NAMALWA (cell line): ENCODE data around the gene PHETA1.
A peak's percentile ranks its signal among the peaks of the same experiment; 100 is the strongest.
"Not testable (repeated sequence)": the region's sequence is repeated elsewhere in the genome, so short reads cannot be mapped to it uniquely, and the experiment has no call there.

Experiments used
- DNase-seq: peaks from one replicate; pipeline ENCODE4 v3.0.0-alpha.2; 2015; ENCODE audit warnings: low spot score

Gene PHETA1

GRCh38 chr12:111349101-111349747 is 19.7 kb downstream of the PHETA1 start:
- DNase-seq, result no peak

GRCh38 chr12:111347891-111348644 is 20.8 kb downstream of the PHETA1 start:
- no peak for DNase-seq

- DNase-seq, result no peak
Measured at GRCh38 chr12:111344254-111344875, 24.5 kb downstream of the PHETA1 start.

- no peak for DNase-seq
Measured at GRCh38 chr12:111343181-111343580, 25.7 kb downstream of the PHETA1 start.

- no peak for DNase-seq
Measured at GRCh38 chr12:111342376-111342775, 26.5 kb downstream of the PHETA1 start.

GRCh38 chr12:111341426-111342065 is 27.3 kb downstream of the PHETA1 start:
- DNase-seq, result no peak

- not testable (repeated sequence) for DNase-seq
Measured at GRCh38 chr12:111340680-111341079, 28.2 kb downstream of the PHETA1 start.

- DNase-seq, result no peak
Measured at GRCh38 chr12:111340231-111340630, 28.7 kb downstream of the PHETA1 start.

- no peak for DNase-seq
Measured at GRCh38 chr12:111339321-111339938, 29.5 kb downstream of the PHETA1 start.

GRCh38 chr12:111338096-111338495 is 30.8 kb downstream of the PHETA1 start:
- DNase-seq, result no peak

GRCh38 chr12:111337371-111337770 is 31.5 kb downstream of the PHETA1 start:
- DNase-seq, result no peak

- DNase-seq, result not testable (repeated sequence)
Measured at GRCh38 chr12:111336411-111336810, 32.5 kb downstream of the PHETA1 start.

GRCh38 chr12:111335811-111336210 is 33.1 kb downstream of the PHETA1 start:
- no peak for DNase-seq

- DNase-seq, result not testable (repeated sequence)
Measured at GRCh38 chr12:111335301-111335700, 33.6 kb downstream of the PHETA1 start.

- no peak for DNase-seq
Measured at GRCh38 chr12:111334393-111334915, 34.4 kb downstream of the PHETA1 start.

GRCh38 chr12:111330800-111331752 is 37.8 kb downstream of the PHETA1 start:
- peak; percentile 71 for DNase-seq

- no peak for DNase-seq
Measured at GRCh38 chr12:111328138-111328537, 40.8 kb downstream of the PHETA1 start.

GRCh38 chr12:111327474-111327873 is 41.4 kb downstream of the PHETA1 start:
- DNase-seq, result no peak

- no peak for DNase-seq
Measured at GRCh38 chr12:111322336-111323250, 46.3 kb downstream of the PHETA1 start.

- no peak for DNase-seq
Measured at GRCh38 chr12:111321317-111321716, 47.6 kb downstream of the PHETA1 start.
